Measurements from ENCODE around the gene NUAK1.

The NUAK1 gene

GRCh38 chr12:106133136-106134087, 5.3 kb downstream of the NUAK1 start:
- H3K27ac ChIP-seq = no peak overlapping the region

GRCh38 chr12:106132175-106133135, 6.3 kb downstream of the NUAK1 start:
- Histone ChIP-seq H2AFZ (ENCODE audit: low read depth) (no peak overlapping the region), H3K4me1 (ENCODE audit: low read depth, poor library complexity, severe bottlenecking) (peaks cover 27% of the 10 kb centered on the region), H4K20me1 (ENCODE audit: insufficient read depth) (0 out of 2 replicates have a peak, but pooled peaks cover 5% of the 10 kb centered on the region), H3K4me3 (IDR thresholded peaks at IDR 0.05; ENCODE audit: insufficient read depth, low read depth, low read length) (no peak overlapping the region), H3K9ac (no peak overlapping the region), H3K4me2 (no peak overlapping the region), H3K79me2 (ENCODE audit: insufficient read depth, low read depth) (peaks cover 69% of the 10 kb centered on the region), H3K27me3 (ENCODE audit: insufficient read depth, low read depth) (no peaks in the 10 kb centered on the region), H3K27ac (no peak overlapping the region), H3K36me3 (ENCODE audit: insufficient read depth) (no peaks in the 10 kb centered on the region)
- TF ChIP-seq CTCF (conservative IDR thresholded peaks at IDR 0.05; ENCODE audit: low read depth, low read length) = no peak

More at GRCh38 chr12:106133136-106134087, 5.3 kb downstream of the NUAK1 start:
- peaks cover 69% of the 10 kb centered on the region for H3K79me2 ChIP-seq (ENCODE audit: insufficient read depth, low read depth)
- H2AFZ ChIP-seq (ENCODE audit: low read depth) = no peak overlapping the region
- peaks cover 28% of the 10 kb centered on the region for H3K4me1 ChIP-seq (ENCODE audit: low read depth, poor library complexity, severe bottlenecking)
- H3K4me2 ChIP-seq = no peak overlapping the region
- no peak overlapping the region for H3K9ac ChIP-seq
- H3K36me3 ChIP-seq (ENCODE audit: insufficient read depth) = no peaks in the 10 kb centered on the region
- H4K20me1 ChIP-seq (ENCODE audit: insufficient read depth) = 0 out of 2 replicates have a peak, but pooled peaks cover 5% of the 10 kb centered on the region
- TF ChIP-seq CTCF (conservative IDR thresholded peaks at IDR 0.05; ENCODE audit: low read depth, low read length) = no peak
- no peak overlapping the region for H3K4me3 ChIP-seq (IDR thresholded peaks at IDR 0.05; ENCODE audit: insufficient read depth, low read depth, low read length)
- H3K27me3 ChIP-seq (ENCODE audit: insufficient read depth, low read depth) = no peaks in the 10 kb centered on the region

- Histone ChIP-seq H3K4me3 (IDR thresholded peaks at IDR 0.05; ENCODE audit: insufficient read depth, low read depth, low read length) (no peak overlapping the region), H3K9ac (no peak overlapping the region), H3K36me3 (ENCODE audit: insufficient read depth) (no peaks in the 10 kb centered on the region), H3K4me1 (ENCODE audit: low read depth, poor library complexity, severe bottlenecking) (peaks cover 19% of the 10 kb centered on the region), H3K4me2 (no peak overlapping the region), H4K20me1 (ENCODE audit: insufficient read depth) (0 out of 2 replicates have a peak, but pooled peaks cover 5% of the 10 kb centered on the region), H2AFZ (ENCODE audit: low read depth) (no peak overlapping the region), H3K79me2 (ENCODE audit: insufficient read depth, low read depth) (peaks cover 65% of the 10 kb centered on the region), H3K27ac (no peak overlapping the region), H3K27me3 (ENCODE audit: insufficient read depth, low read depth) (no peaks in the 10 kb centered on the region)
- no peak for TF ChIP-seq CTCF (conservative IDR thresholded peaks at IDR 0.05; ENCODE audit: low read depth, low read length)
These were observed 7.1 kb downstream of the NUAK1 start for GRCh38 chr12:106131676-106132075.

- Histone ChIP-seq H3K4me1 (ENCODE audit: low read depth, poor library complexity, severe bottlenecking) (peaks cover 9% of the 10 kb centered on the region), H3K4me3 (IDR thresholded peaks at IDR 0.05; ENCODE audit: insufficient read depth, low read depth, low read length) (no peak overlapping the region), H3K4me2 (no peak overlapping the region), H2AFZ (ENCODE audit: low read depth) (no peak overlapping the region), H4K20me1 (ENCODE audit: insufficient read depth) (0 out of 2 replicates have a peak, but pooled peaks cover 1% of the 10 kb centered on the region), H3K79me2 (ENCODE audit: insufficient read depth, low read depth) (peaks cover 56% of the 10 kb centered on the region), H3K27me3 (ENCODE audit: insufficient read depth, low read depth) (no peaks in the 10 kb centered on the region), H3K27ac (no peak overlapping the region), H3K36me3 (ENCODE audit: insufficient read depth) (no peaks in the 10 kb centered on the region), H3K9ac (no peak overlapping the region)
- no peak for TF ChIP-seq CTCF (conservative IDR thresholded peaks at IDR 0.05; ENCODE audit: low read depth, low read length)
These were observed 8.2 kb downstream of the NUAK1 start for GRCh38 chr12:106130474-106131113.

Data from KMS-11 (cell line).